H54 (cell line): ENCODE data around the gene TOPBP1.

Experiments used
- DNase-seq: peaks from one replicate; pipeline ENCODE4 v3.0.0; 2011; ENCODE audit warnings: low spot score, mixed read lengths; ENCODE audit not compliant: insufficient read length
- FAIRE-seq: peaks from 3 replicates; lab custom pipeline; 2011; peaks lifted over from hg19 to GRCh38; lab: Jason Lieb, UNC
- POLR2A ChIP-seq: IDR thresholded peaks from 2 replicates; pipeline ENCODE4 v1.6.1; 2011; ENCODE audit warnings: low read depth, mild to moderate bottlenecking, low read length

TOPBP1 gene

GRCh38 chr3:133663569-133664313, 2.0 kb upstream of the TOPBP1 start:
- no peak for FAIRE-seq

GRCh38 chr3:133662278-133662651, 524 bp upstream of the TOPBP1 start:
- DNase-seq (peak; percentile 31), FAIRE-seq (no peak)
- no peak for TF ChIP-seq POLR2A

More at GRCh38 chr3:133663569-133664313, 2.0 kb upstream of the TOPBP1 start:
- peak; percentile 57 for DNase-seq
- TF ChIP-seq POLR2A, result no peak

GRCh38 chr3:133659806-133660205, 1.9 kb downstream of the TOPBP1 start:
- no peak for TF ChIP-seq POLR2A
- FAIRE-seq (no peak), DNase-seq (no peak)

DNA sequence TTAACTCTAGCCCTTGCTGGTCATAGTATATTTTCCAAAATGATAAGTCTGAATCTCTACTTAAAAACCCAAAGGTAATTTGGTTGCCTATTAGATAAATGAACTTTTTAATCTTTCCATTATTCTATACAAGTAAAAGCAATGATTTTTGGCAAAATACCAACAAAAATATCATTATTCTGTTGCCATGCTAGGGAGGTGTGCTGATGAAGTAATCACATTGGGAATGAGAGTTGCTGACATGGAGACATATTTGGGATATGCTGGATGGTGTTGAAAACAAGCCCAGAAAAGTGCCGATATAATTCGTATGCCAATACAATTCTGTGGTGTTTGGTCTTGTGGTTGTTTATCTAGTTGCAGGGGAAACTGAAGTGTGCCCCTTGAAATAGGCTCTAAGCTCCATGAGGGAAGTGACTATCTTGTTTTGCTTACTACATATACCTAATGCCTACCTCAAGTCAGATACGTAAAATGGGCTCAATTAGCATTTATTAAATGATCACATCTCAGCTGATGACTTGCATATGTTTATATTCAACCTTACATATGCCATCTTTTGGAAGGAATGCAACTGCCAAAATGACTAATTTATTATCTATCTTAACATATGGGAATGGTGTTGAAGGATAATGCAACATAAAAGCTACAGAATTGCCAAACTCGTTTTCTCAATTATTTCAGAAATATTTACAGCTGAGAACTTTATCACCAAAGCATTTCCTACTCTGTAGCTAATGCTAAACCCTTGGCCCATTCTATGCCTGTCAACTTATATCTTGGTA, 5.8 kb downstream of the TOPBP1 start:
- TF ChIP-seq POLR2A, result no peak
- DNase-seq (no peak), FAIRE-seq (no peak)

- no peak for TF ChIP-seq POLR2A
- no peak for FAIRE-seq
Observed at GRCh38 chr3:133649486-133650068, 12.2 kb downstream of the TOPBP1 start.

DNA sequence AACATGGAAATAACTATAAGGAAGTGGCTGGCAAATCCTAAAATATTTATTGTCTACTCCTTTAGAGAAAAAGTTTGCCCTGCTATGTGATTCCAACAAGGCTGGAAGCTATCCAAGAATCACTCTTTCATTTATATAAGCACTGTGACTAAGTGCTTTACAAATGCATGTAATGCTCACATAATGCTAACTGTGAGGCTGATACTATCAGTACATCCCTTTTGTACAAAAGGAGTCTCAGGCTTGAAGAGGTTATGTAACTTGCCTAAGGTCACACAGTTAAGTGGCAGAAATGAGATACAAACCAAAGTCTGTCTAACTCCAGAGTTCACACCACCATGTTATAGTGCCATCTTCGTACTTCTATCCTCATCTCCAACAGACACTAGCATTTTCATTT, 17.0 kb downstream of the TOPBP1 start:
- no peak for TF ChIP-seq POLR2A
- peak; percentile 99 for FAIRE-seq
- DNase-seq, result peak; percentile 42

More at GRCh38 chr3:133649486-133650068, 12.2 kb downstream of the TOPBP1 start:
- DNase-seq, result no peak

DNA sequence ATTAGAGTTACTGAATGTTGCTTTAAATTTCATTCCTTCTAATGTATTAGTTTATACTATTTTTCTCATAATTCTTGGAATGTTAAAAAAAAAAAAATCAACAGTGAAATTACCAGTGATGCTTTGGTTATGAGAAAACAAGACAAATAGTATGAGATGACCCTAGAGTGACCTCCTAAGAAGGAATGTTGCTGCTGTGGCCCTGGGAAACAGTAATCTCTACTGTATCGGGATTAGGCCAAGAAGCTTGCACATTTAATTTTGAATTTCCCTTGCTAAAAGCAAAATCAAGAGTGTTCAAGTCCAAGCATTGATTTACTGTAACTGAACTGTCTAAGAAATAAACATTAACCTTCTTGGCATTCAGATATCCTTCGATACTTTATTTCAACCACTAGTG, 18.1 kb downstream of the TOPBP1 start:
- FAIRE-seq, result no peak
- no peak for TF ChIP-seq POLR2A

GRCh38 chr3:133641254-133641653, 20.5 kb downstream of the TOPBP1 start:
- no peak for FAIRE-seq
- no peak for DNase-seq
- no peak for TF ChIP-seq POLR2A

More for the DNA sequence above, 18.1 kb downstream of the TOPBP1 start:
- no peak for DNase-seq

DNA sequence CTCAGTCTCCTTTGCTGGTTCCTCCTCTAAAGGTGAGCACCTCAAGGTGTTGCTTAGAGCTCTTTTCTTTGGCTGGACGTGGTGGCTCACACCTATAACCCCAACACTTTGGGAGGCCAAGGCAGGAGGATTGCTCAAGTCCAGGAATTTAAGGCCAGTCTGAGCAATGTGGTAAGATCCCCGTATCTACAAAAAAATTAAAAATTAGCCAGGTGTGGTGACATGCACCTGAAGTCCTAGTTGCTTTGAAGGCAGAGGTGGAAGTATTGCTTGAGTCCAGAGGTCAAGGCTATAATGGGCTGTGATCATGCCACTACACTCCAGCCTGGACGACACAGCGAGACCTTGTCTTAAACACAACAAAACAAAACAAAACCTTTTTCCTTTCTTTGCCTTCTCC, 28.3 kb downstream of the TOPBP1 start:
- FAIRE-seq (peak; percentile 53), DNase-seq (no peak)
- TF ChIP-seq POLR2A, result no peak

GRCh38 chr3:133629146-133629545, 32.6 kb downstream of the TOPBP1 start:
- DNase-seq (no peak), FAIRE-seq (peak; percentile 52)
- no peak for TF ChIP-seq POLR2A

- no peak for TF ChIP-seq POLR2A
- no peak for DNase-seq
- FAIRE-seq, result no peak
Observed at GRCh38 chr3:133627789-133628188, 34.0 kb downstream of the TOPBP1 start.

DNA sequence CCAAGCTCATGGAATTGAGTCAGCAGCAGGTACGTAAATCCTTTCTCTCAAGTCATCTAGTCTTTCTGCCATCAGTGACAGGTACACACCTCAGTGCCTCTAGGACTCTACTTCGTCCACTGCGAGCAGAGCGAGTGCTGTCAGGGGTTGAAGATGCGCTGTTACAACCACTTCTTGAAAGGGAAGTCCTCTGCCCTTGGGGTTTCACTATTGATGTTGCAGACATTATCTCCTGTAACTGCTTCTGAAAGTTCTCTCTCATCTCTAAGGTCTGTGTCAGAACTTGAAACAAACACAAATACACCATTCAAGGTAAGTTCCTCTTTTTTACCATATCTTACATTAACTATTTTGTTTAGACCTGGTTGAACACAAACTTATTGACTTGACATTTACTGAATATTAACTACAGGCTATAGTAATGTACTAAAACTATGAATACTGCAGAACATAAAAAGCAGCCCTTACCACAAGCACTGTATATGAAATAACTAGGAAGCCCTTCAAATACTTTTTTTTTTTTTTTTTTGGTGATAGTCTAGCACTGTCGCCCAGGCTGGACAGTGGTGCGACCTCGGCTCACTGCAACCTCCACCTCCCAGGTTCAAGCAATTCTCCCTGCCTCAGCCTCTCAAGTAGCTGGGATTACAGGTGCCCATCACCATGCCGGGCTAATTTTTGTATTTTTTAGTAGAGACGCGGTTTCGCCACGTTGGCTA, 41.5 kb downstream of the TOPBP1 start:
- FAIRE-seq, result peak; percentile 36

GRCh38 chr3:133611534-133611933, 50.2 kb downstream of the TOPBP1 start:
- DNase-seq (no peak), FAIRE-seq (no peak)
- TF ChIP-seq POLR2A, result no peak

More for the DNA sequence above, 41.5 kb downstream of the TOPBP1 start:
- DNase-seq, result no peak
- no peak for TF ChIP-seq POLR2A

- FAIRE-seq, result no peak
- no peak for DNase-seq
Observed at GRCh38 chr3:133610031-133610430, 51.7 kb downstream of the TOPBP1 start.

More at GRCh38 chr3:133610031-133610430, 51.7 kb downstream of the TOPBP1 start:
- TF ChIP-seq POLR2A, result no peak
